K562 (cell line): ENCODE results near the gene FBXW9. TPM values are rescaled to one million over a fixed set of nuclear protein-coding genes. Genes with fewer than 3 reads are reported as not detected.

Experiments
- ATF3 ChIP-seq, 2 experiments: fragments of 450-650 bp in 1 of 2; sonication (generic) in 1 of 2; formaldehyde crosslinking in 1 of 2; IDR thresholded peaks in 1 of 2; conservative IDR thresholded peaks in 1 of 2; 2 replicates each; pipeline versions ENCODE4 v1.6.1 to v1.8.1; 2016 to 2023; ENCODE audit warnings: mild to moderate bottlenecking in 2 of 2, moderate library complexity in 2 of 2, inconsistent platforms in 1 of 2, missing genetic modification reagents in 1 of 2
- ATF4 ChIP-seq: fragments of 450-650 bp; formaldehyde crosslinking; IDR thresholded peaks from 2 replicates; pipeline ENCODE4 v1.4.0; 2022; ENCODE audit warnings: mild to moderate bottlenecking, moderate library complexity
- CBFA2T2 ChIP-seq: fragments of 450-650 bp; conservative IDR thresholded peaks from 2 replicates; pipeline ENCODE4 v1.6.1; 2017; ENCODE audit warnings: mild to moderate bottlenecking
- CEBPB ChIP-seq: fragments of 450-650 bp; IDR thresholded peaks from 2 replicates; pipeline ENCODE4 v1.6.1; 2016; ENCODE audit warnings: missing genetic modification characterization, missing compliant biosample characterization
- KHSRP ChIP-seq: fragments of 450-650 bp; IDR thresholded peaks from 2 replicates; pipeline ENCODE4 v1.6.1; 2017
- MCM2 ChIP-seq: fragments of 450-650 bp; IDR thresholded peaks from 2 replicates; pipeline ENCODE4 v1.6.1; 2017; ENCODE audit warnings: low read depth, mild to moderate bottlenecking
- NBN ChIP-seq: fragments of 450-650 bp; IDR thresholded peaks from 2 replicates; pipeline ENCODE4 v1.6.1; 2016; ENCODE audit warnings: low read depth, mild to moderate bottlenecking
- PRDM10 ChIP-seq: fragments of 450-650 bp; IDR thresholded peaks from 2 replicates; pipeline ENCODE4 v1.6.1; 2018; ENCODE audit not compliant: partially characterized antibody
- PTTG1 ChIP-seq: fragments of 450-650 bp; IDR thresholded peaks from 2 replicates; pipeline ENCODE4 v1.6.1; 2016; ENCODE audit warnings: low read depth, mild to moderate bottlenecking, missing genetic modification characterization, missing compliant biosample characterization
- SREBF1 ChIP-seq: fragments of 150-350 bp; IDR thresholded peaks from 2 replicates; pipeline ENCODE4 v1.6.1; 2014; ENCODE audit warnings: antibody characterized with exemption, low read depth, low read length, borderline replicate concordance
- USF2 ChIP-seq: sonication (generic); formaldehyde crosslinking; IDR thresholded peaks from 2 replicates; pipeline ENCODE4 v1.5.0; 2020; ENCODE audit warnings: missing genetic modification reagents
- XRCC3 ChIP-seq: fragments of 450-650 bp; IDR thresholded peaks from 2 replicates; pipeline ENCODE4 v1.6.1; 2017; ENCODE audit warnings: mild to moderate bottlenecking, moderate library complexity
- ZEB2 ChIP-seq: fragments of 450-650 bp; IDR thresholded peaks from 2 replicates; pipeline ENCODE4 v1.6.1; 2016
- ZFP30 ChIP-seq: fragments of 250-450 bp; sonication (Bioruptor Pico); IDR thresholded peaks from 2 replicates; pipeline ENCODE4 v1.8.0; 2022; ENCODE audit warnings: moderate library complexity, mild to moderate bottlenecking, inconsistent platforms, borderline replicate concordance
- ZNF354B ChIP-seq: fragments of 250-450 bp; sonication (Bioruptor Pico); IDR thresholded peaks from 2 replicates; pipeline ENCODE4 v1.4.0; 2020
- ZNF384 ChIP-seq: IDR thresholded peaks from 2 replicates; pipeline ENCODE4 v1.6.1; 2012; ENCODE audit warnings: low read depth, low read length, improper control_type of control experiment
- ZNF449 ChIP-seq: fragments of 250-450 bp; sonication (Bioruptor Pico); IDR thresholded peaks from 2 replicates; pipeline ENCODE4 v1.8.0; 2022; ENCODE audit warnings: moderate library complexity, mild to moderate bottlenecking, inconsistent platforms
- ZNF707 ChIP-seq: fragments of 250-450 bp; sonication (Bioruptor Pico); conservative IDR thresholded peaks from 2 replicates; pipeline ENCODE4 v1.8.0; 2022; ENCODE audit warnings: inconsistent platforms, mild to moderate bottlenecking, moderate library complexity
- polyA plus RNA-seq, 8 experiments: library from polyadenylated mRNA; depleted of rRNA in 4 of 8; stranded (reverse) in 5 of 8; unstranded in 3 of 8; fragments of >200 nt; fragmentation: Nextera tagmentation in 2 of 8; fragmentation: Illumina TruSeq in 1 of 8; extraction: Ambion mirVana in 2 of 8; extraction: Trizol in 1 of 8; gene quantifications; 2 replicates each; pipeline versions ENCODE4 v1.2.1 to v1.2.3, GENCODE V29; 2011 to 2014; ENCODE audit warnings: inconsistent platforms in 1 of 8, missing spikeins in 1 of 8
- total RNA-seq, 7 experiments: library from RNA; depleted of rRNA in 6 of 7; stranded (reverse); fragments of >200 nt in 6 of 7; fragmentation: Illumina TruSeq in 2 of 7; extraction: Trizol in 2 of 7; gene quantifications; 2 replicates each; pipeline versions ENCODE4 v1.2.1 to v1.2.3, GENCODE V29; 2011 to 2021; ENCODE audit warnings: low replicate concordance in 1 of 7

Gene FBXW9
- total and polyA plus RNA-seq, 9 of the 15 experiments (the other 6 are each of a cell fraction or from before 2014, with no cell fraction given): 0.23 to 21.7 (median 6.2) TPM

GRCh38 chr19:12696366-12697335 lies at the start of gene FBXW9 (continued):
- TF ChIP-seq PRDM10: no peak
- TF ChIP-seq CBFA2T2: no peak
- TF ChIP-seq XRCC3: no peak
- no peak for TF ChIP-seq SREBF1
- no peak for TF ChIP-seq ZNF449 (CRISPR knock-in tag)
- no peak for TF ChIP-seq PTTG1
- no peak for TF ChIP-seq USF2 (CRISPR knock-in tag)
- TF ChIP-seq ATF3 (IDR thresholded peaks at IDR 0.05): 0 out of 2 replicates have a peak, but pooled peaks have one; percentile 7
- no peak for TF ChIP-seq ATF3 (CRISPR knock-in tag; conservative IDR thresholded peaks at IDR 0.05)
- no peak for TF ChIP-seq MCM2
- TF ChIP-seq ZNF384: no peak
- TF ChIP-seq NBN: no peak
- TF ChIP-seq ZNF707 (CRISPR knock-in tag): no peak
- no peak for TF ChIP-seq CEBPB
- peak; percentile 50; the same call in 1 of the 2 replicates for TF ChIP-seq KHSRP
- no peak for TF ChIP-seq ZNF354B (CRISPR knock-in tag)
- no peak for TF ChIP-seq ZFP30
- TF ChIP-seq ATF4 (CRISPR knock-in tag): no peak
- no peak for TF ChIP-seq ZEB2
